Vagina (tissue), 2 donors: Measurements from ENCODE around the gene CAPZB. TPM values are rescaled to one million over a fixed set of nuclear protein-coding genes. Genes with fewer than 3 reads are reported as not detected.

ENCODE experiments used
- DNase-seq, 2 donors: peaks; one replicate each; pipeline ENCODE4 v3.0.0-alpha.2; 2017; ENCODE audit errors: extremely low spot score in 2 of 2
- H3K27ac ChIP-seq: fragments of 200-600 bp; sonication (generic); one replicate; pipeline ENCODE4 v1.5.1; 2019
- H3K27me3 ChIP-seq: fragments of 200-600 bp; sonication (generic); one replicate; pipeline ENCODE4 v1.5.1; 2019
- H3K36me3 ChIP-seq, 2 donors: fragments of 200-600 bp; sonication (generic); one replicate each; pipeline ENCODE4 v1.5.1; 2017 to 2019
- H3K4me1 ChIP-seq: fragments of 200-600 bp; sonication (generic); one replicate; pipeline ENCODE4 v1.5.1; 2019
- H3K4me3 ChIP-seq, 2 donors: fragments of 200-600 bp; sonication (generic); 1 replicate in 1 of 2; 2 replicates in 1 of 2; pipeline ENCODE4 v1.5.1; 2016 to 2019
- H3K9me3 ChIP-seq: fragments of 200-600 bp; sonication (generic); one replicate; pipeline ENCODE4 v1.5.1; 2019
- CTCF ChIP-seq, 3 experiments: fragments of 450-650 bp in 2 of 3; fragments of 200-600 bp in 1 of 3; sonication (generic) in 1 of 3; IDR thresholded peaks; one replicate each; pipeline ENCODE4 v1.5.1; 2017 to 2019; ENCODE audit warnings: antibody characterized with exemption in 3 of 3, mild to moderate bottlenecking in 2 of 3, moderate library complexity in 2 of 3
- POLR2A ChIP-seq, 2 donors: fragments of 450-650 bp; IDR thresholded peaks; one replicate each; pipeline ENCODE4 v1.6.1; 2017; ENCODE audit warnings: antibody characterized with exemption in 2 of 2, mild to moderate bottlenecking in 2 of 2, moderate library complexity in 2 of 2
- POLR2AphosphoS5 ChIP-seq, 2 donors: sonication (generic); formaldehyde crosslinking; IDR thresholded peaks; one replicate each; pipeline ENCODE4 v1.9.0; 2017; ENCODE audit warnings: antibody characterized with exemption in 2 of 2, mild to moderate bottlenecking in 2 of 2, low read depth in 1 of 2; ENCODE audit not compliant: insufficient read depth in 1 of 2
- intact Hi-C: fragments of 100-400 bp; cut with DNase I; formaldehyde crosslinking; loops from one replicate; pipeline ENCODE4 v1.15.1; 2023
- total RNA-seq: library from RNA; depleted of rRNA; stranded (reverse); fragments of >200 nt; gene quantifications from one replicate; pipeline ENCODE4 v1.2.3, GENCODE V29; 2016

Gene CAPZB
- total RNA-seq, 1 donor from 2014 or later, result 152 TPM

GRCh38 chr1:19328486-19328885 lies 156.9 kb downstream of the CAPZB start:
- Histone ChIP-seq H3K4me3 (no peak overlapping the region), H3K27me3 (no peaks in the 10 kb centered on the region), H3K27ac (no peak overlapping the region), H3K9me3 (no peaks in the 10 kb centered on the region), H3K4me1 (no peaks in the 10 kb centered on the region), H3K36me3 (peaks cover 0 to 43% of the 10 kb centered on the region in 2 donors)
- TF ChIP-seq POLR2A (IDR thresholded peaks at IDR 0.05) (no peak), POLR2AphosphoS5 (IDR thresholded peaks at IDR 0.05; ENCODE audit: insufficient read depth in 1 of 2, low read depth in 1 of 2) (no peak), CTCF (IDR thresholded peaks at IDR 0.05) (no peak)
- intact Hi-C loops, result no loop called here
- DNase-seq, result no peak

GRCh38 chr1:19327736-19328135 lies 157.6 kb downstream of the CAPZB start:
- H3K9me3 ChIP-seq, result no peaks in the 10 kb centered on the region
- no peak for DNase-seq
- TF ChIP-seq POLR2A (IDR thresholded peaks at IDR 0.05) (no peak), POLR2AphosphoS5 (IDR thresholded peaks at IDR 0.05; ENCODE audit: insufficient read depth in 1 of 2, low read depth in 1 of 2) (no peak), CTCF (IDR thresholded peaks at IDR 0.05) (no peak)
- no peaks in the 10 kb centered on the region for H3K4me1 ChIP-seq
- no peak overlapping the region for H3K27ac ChIP-seq
- peaks cover 0 to 43% of the 10 kb centered on the region in 2 donors for H3K36me3 ChIP-seq
- no peaks in the 10 kb centered on the region for H3K27me3 ChIP-seq
- no peak overlapping the region for H3K4me3 ChIP-seq
- intact Hi-C loops, result no loop called here

- no peak overlapping the region for H3K4me3 ChIP-seq
- H3K36me3 ChIP-seq, result peaks cover 0 to 43% of the 10 kb centered on the region in 2 donors
These were observed 158.0 kb downstream of the CAPZB start for GRCh38 chr1:19327301-19327700.

GRCh38 chr1:19326748-19327065 lies 158.6 kb downstream of the CAPZB start:
- DNase-seq, result no peak
- intact Hi-C loops, result no loop called here
- no peaks in the 10 kb centered on the region for H3K4me1 ChIP-seq
- H3K27me3 ChIP-seq, result no peaks in the 10 kb centered on the region
- no peak for TF ChIP-seq POLR2A (IDR thresholded peaks at IDR 0.05)
- TF ChIP-seq POLR2AphosphoS5 (IDR thresholded peaks at IDR 0.05; ENCODE audit: insufficient read depth in 1 of 2, low read depth in 1 of 2), result no peak
- TF ChIP-seq CTCF (IDR thresholded peaks at IDR 0.05), result no peak
- H3K4me3 ChIP-seq, result no peak overlapping the region
- H3K27ac ChIP-seq, result no peak overlapping the region
- no peaks in the 10 kb centered on the region for H3K9me3 ChIP-seq
- peaks cover 0 to 43% of the 10 kb centered on the region in 2 donors for H3K36me3 ChIP-seq

More at GRCh38 chr1:19327301-19327700, 158.0 kb downstream of the CAPZB start:
- intact Hi-C loops, result no loop called here
- Histone ChIP-seq H3K27ac (no peak overlapping the region), H3K9me3 (no peaks in the 10 kb centered on the region), H3K27me3 (no peaks in the 10 kb centered on the region), H3K4me1 (no peaks in the 10 kb centered on the region)
- no peak for TF ChIP-seq POLR2A (IDR thresholded peaks at IDR 0.05)
- no peak for TF ChIP-seq CTCF (IDR thresholded peaks at IDR 0.05)
- TF ChIP-seq POLR2AphosphoS5 (IDR thresholded peaks at IDR 0.05; ENCODE audit: insufficient read depth in 1 of 2, low read depth in 1 of 2), result no peak
- no peak for DNase-seq

- H3K27me3 ChIP-seq, result no peaks in the 10 kb centered on the region
- H3K4me1 ChIP-seq, result no peaks in the 10 kb centered on the region
- intact Hi-C loops, result no loop called here
- H3K27ac ChIP-seq, result no peak overlapping the region
- peaks cover 0 to 43% of the 10 kb centered on the region in 2 donors for H3K36me3 ChIP-seq
- no peak for DNase-seq
- H3K9me3 ChIP-seq, result no peaks in the 10 kb centered on the region
- no peak overlapping the region for H3K4me3 ChIP-seq
- no peak for TF ChIP-seq POLR2A (IDR thresholded peaks at IDR 0.05)
- TF ChIP-seq POLR2AphosphoS5 (IDR thresholded peaks at IDR 0.05; ENCODE audit: insufficient read depth in 1 of 2, low read depth in 1 of 2), result no peak
- TF ChIP-seq CTCF (IDR thresholded peaks at IDR 0.05), result no peak
These were observed 159.2 kb downstream of the CAPZB start for GRCh38 chr1:19325958-19326747.
